Thyroid gland (tissue), 4 donors: ENCODE results near the gene CNIH1. TPM values are rescaled to one million over a fixed set of nuclear protein-coding genes. Genes with fewer than 3 reads are reported as not detected.
"Not testable (repeated sequence)": the region's sequence is repeated elsewhere in the genome, so short reads cannot be mapped to it uniquely, and the experiment has no call there.

ENCODE experiments used
- DNase-seq, 2 donors: peaks; one replicate each; pipeline ENCODE4 v3.0.0-alpha.2; 2019
- H3K27ac ChIP-seq, 3 donors: fragments of 200-600 bp; sonication (generic); 1 replicate in 2 of 3; 2 replicates in 1 of 3; pipeline ENCODE4 v1.5.1; 2016 to 2019; ENCODE audit warnings: mild to moderate bottlenecking in 1 of 3, moderate library complexity in 1 of 3
- H3K27me3 ChIP-seq: fragments of 200-600 bp; sonication (generic); one replicate; pipeline ENCODE4 v1.5.1; 2019
- H3K36me3 ChIP-seq, 2 donors: fragments of 200-600 bp; sonication (generic); one replicate each; pipeline ENCODE4 v1.5.1; 2016 to 2019
- H3K4me1 ChIP-seq, 2 donors: fragments of 200-600 bp; sonication (generic); one replicate each; pipeline ENCODE4 v1.5.1; 2017 to 2019
- H3K4me3 ChIP-seq, 3 donors: fragments of 200-600 bp; sonication (generic); replicated peaks in 1 of 3; 1 replicate in 2 of 3; 2 replicates in 1 of 3; pipeline ENCODE4 v1.5.1; 2016; ENCODE audit warnings: mild to moderate bottlenecking in 1 of 3
- H3K9me3 ChIP-seq: fragments of 200-600 bp; sonication (generic); one replicate; pipeline ENCODE4 v1.5.1; 2017
- CTCF ChIP-seq, 6 experiments: fragments of 200-600 bp in 3 of 6; fragments of 450-650 bp in 3 of 6; sonication (generic) in 3 of 6; IDR thresholded peaks; one replicate each; pipeline ENCODE4 v1.5.1; 2016 to 2019; ENCODE audit warnings: antibody characterized with exemption in 6 of 6, mild to moderate bottlenecking in 2 of 6, inconsistent platforms in 1 of 6, moderate library complexity in 1 of 6
- POLR2A ChIP-seq, 2 donors: fragments of 450-650 bp; IDR thresholded peaks; one replicate each; pipeline ENCODE4 v1.6.1; 2017; ENCODE audit warnings: antibody characterized with exemption in 2 of 2, mild to moderate bottlenecking in 2 of 2, moderate library complexity in 1 of 2
- WGBS, 2 donors: methylation state at CpG; one replicate each; pipeline ENCODE4 v1.1.5; 2017; 5-methylcytosine and 5-hydroxymethylcytosine counted together
- intact Hi-C: fragments of 100-400 bp; cut with DNase I; formaldehyde crosslinking; loops from one replicate; pipeline ENCODE4 v1.15.1; 2023
- total RNA-seq, 4 donors: library from RNA; depleted of rRNA; stranded (reverse); fragments of >200 nt; gene quantifications; one replicate each; pipeline ENCODE4 v1.2.3, GENCODE V29; 2016

Gene CNIH1
- total RNA-seq, 4 donors from 2014 or later, result 52.0 to 167 (median 108) TPM

- WGBS, 2 donors, result 91 to 92% methylated on average over 8 of the region's 8 CpGs
- Histone ChIP-seq H3K4me3 (no peak overlapping the region), H3K9me3 (no peaks in the 10 kb centered on the region), H3K27ac (no peak overlapping the region), H3K4me1 (peaks cover 5 to 21% of the 10 kb centered on the region in 2 donors), H3K27me3 (no peaks in the 10 kb centered on the region), H3K36me3 (no peaks in the 10 kb centered on the region)
- no peak for DNase-seq
- TF ChIP-seq CTCF (IDR thresholded peaks at IDR 0.05), result no peak
- no peak for TF ChIP-seq POLR2A (IDR thresholded peaks at IDR 0.05)
- intact Hi-C loops, result no loop called here
These were observed 6.1 kb upstream of the CNIH1 start for GRCh38 chr14:54447231-54447692.

GRCh38 chr14:54446161-54446693 lies 5.1 kb upstream of the CNIH1 start:
- intact Hi-C loops, result no loop called here
- Histone ChIP-seq H3K36me3 (no peaks in the 10 kb centered on the region), H3K4me1 (peaks cover 8 to 21% of the 10 kb centered on the region in 2 donors), H3K4me3 (no peak overlapping the region), H3K9me3 (no peaks in the 10 kb centered on the region), H3K27ac (peak overlapping the region in 1 of 3 donors; percentile 28), H3K27me3 (no peaks in the 10 kb centered on the region)
- 10 to 15% methylated on average over 5 of the region's 5 CpGs for WGBS, 2 donors
- no peak for TF ChIP-seq POLR2A (IDR thresholded peaks at IDR 0.05)
- no peak for TF ChIP-seq CTCF (IDR thresholded peaks at IDR 0.05)
- peak; percentile 90 to 93 for DNase-seq

- H3K27me3 ChIP-seq, result no peaks in the 10 kb centered on the region
- no peaks in the 10 kb centered on the region for H3K9me3 ChIP-seq
- no peak for DNase-seq
- H3K4me3 ChIP-seq, result no peak overlapping the region
- TF ChIP-seq CTCF (IDR thresholded peaks at IDR 0.05) (no peak), POLR2A (IDR thresholded peaks at IDR 0.05) (no peak)
- WGBS, 2 donors, result 87 to 90% methylated on average over 7 of the region's 7 CpGs
- intact Hi-C loops, result no loop called here
- peaks cover 17 to 23% of the 10 kb centered on the region in 2 donors for H3K4me1 ChIP-seq
- H3K36me3 ChIP-seq, result no peaks in the 10 kb centered on the region
- H3K27ac ChIP-seq, result no peak overlapping the region
These were observed 3.5 kb upstream of the CNIH1 start for GRCh38 chr14:54444681-54445080.

- Histone ChIP-seq H3K27me3 (no peaks in the 10 kb centered on the region), H3K9me3 (no peaks in the 10 kb centered on the region), H3K27ac (no peak overlapping the region), H3K36me3 (no peaks in the 10 kb centered on the region), H3K4me1 (peaks cover 20 to 21% of the 10 kb centered on the region in 2 donors), H3K4me3 (no peak overlapping the region)
- WGBS, 2 donors, result 86 to 92% methylated on average over 18 of the region's 18 CpGs
- no peak for TF ChIP-seq CTCF (IDR thresholded peaks at IDR 0.05)
- TF ChIP-seq POLR2A (IDR thresholded peaks at IDR 0.05), result no peak
- intact Hi-C loops, result no loop called here
- no peak for DNase-seq
These were observed 2.8 kb upstream of the CNIH1 start for GRCh38 chr14:54443981-54444380.

- intact Hi-C loops, H3K9me3 ChIP-seq, H3K27me3 ChIP-seq, H3K36me3 ChIP-seq, DNase-seq, H3K27ac ChIP-seq, H3K4me3 ChIP-seq: not testable (repeated sequence)
- peaks cover 19 to 21% of the 10 kb centered on the region in 2 donors for H3K4me1 ChIP-seq
- 50 to 97% methylated on average over 1 to 10 of the region's 23 CpGs for WGBS, 2 donors
These were observed 1.8 kb upstream of the CNIH1 start for GRCh38 chr14:54442961-54443360.
